GM12878 (cell line): Measurements from ENCODE around the gene TACR2. TPM values are rescaled to one million over a fixed set of nuclear protein-coding genes. Genes with fewer than 3 reads are reported as not detected.

ENCODE experiments used
- ASH2L ChIP-seq: fragments of 300-600, 200-600 bp; sonication (generic); IDR thresholded peaks from 2 replicates; pipeline ENCODE4 v1.6.1; 2017; ENCODE audit warnings: low read depth, mild to moderate bottlenecking, borderline replicate concordance
- EGR1 ChIP-seq, 2 experiments: IDR thresholded peaks; 1 replicate in 1 of 2; 2 replicates in 1 of 2; pipeline ENCODE4 v1.6.1; 2011 to 2012; ENCODE audit warnings: low read depth in 2 of 2, low read length in 2 of 2, borderline replicate concordance in 1 of 2, mild to moderate bottlenecking in 1 of 2, moderate library complexity in 1 of 2
- KAT2A ChIP-seq: conservative IDR thresholded peaks from 2 replicates; pipeline ENCODE4 v1.6.1; 2011; ENCODE audit warnings: low read depth, low read length; ENCODE audit not compliant: control insufficient read depth
- MTA3 ChIP-seq: IDR thresholded peaks from 2 replicates; pipeline ENCODE4 v1.6.1; 2012; ENCODE audit warnings: low read length, inconsistent platforms, borderline replicate concordance
- MXI1 ChIP-seq: fragments of 150-350 bp; IDR thresholded peaks from 2 replicates; pipeline ENCODE4 v1.6.1; 2011; ENCODE audit warnings: low read depth, mild to moderate bottlenecking, inconsistent platforms, low read length, improper control_type of control experiment
- NFIC ChIP-seq: IDR thresholded peaks from 2 replicates; pipeline ENCODE4 v1.6.1; 2012; ENCODE audit warnings: low read depth, mild to moderate bottlenecking, inconsistent platforms, low read length, moderate library complexity
- NR2C1 ChIP-seq: fragments of 450-650 bp; IDR thresholded peaks from 2 replicates; pipeline ENCODE4 v1.6.1; 2017; ENCODE audit warnings: antibody characterized with exemption, mild to moderate bottlenecking, moderate library complexity
- POLR2A ChIP-seq: IDR thresholded peaks from 2 replicates; pipeline ENCODE4 v1.6.1; 2011; ENCODE audit warnings: low read depth, mild to moderate bottlenecking, low read length
- POU2F2 ChIP-seq: IDR thresholded peaks from 3 replicates; pipeline ENCODE4 v1.6.1; 2011; ENCODE audit warnings: low read depth, mild to moderate bottlenecking, low read length, borderline replicate concordance
- SIN3A ChIP-seq: IDR thresholded peaks from 2 replicates; pipeline ENCODE4 v1.6.1; 2012; ENCODE audit warnings: low read depth, low read length, improper control_type of control experiment
- TARDBP ChIP-seq: IDR thresholded peaks from 2 replicates; pipeline ENCODE4 v1.6.1; 2016; ENCODE audit warnings: borderline replicate concordance
- ZZZ3 ChIP-seq: IDR thresholded peaks from 2 replicates; pipeline ENCODE4 v1.6.1; 2011; ENCODE audit warnings: low read depth; ENCODE audit not compliant: control insufficient read depth, insufficient read length
- polyA plus RNA-seq, 11 experiments: library from polyadenylated mRNA; depleted of rRNA in 4 of 11; unstranded in 6 of 11; stranded (reverse) in 5 of 11; fragments of >200 nt; fragmentation: Nextera tagmentation in 4 of 11; fragmentation: Illumina TruSeq in 1 of 11; extraction: Ambion mirVana in 4 of 11; extraction: Trizol in 1 of 11; gene quantifications; 1 replicate in 1 of 11; 2 replicates in 10 of 11; pipeline versions ENCODE4 v1.2.1 to v1.2.3, GENCODE V29; 2011 to 2016; ENCODE audit warnings: inconsistent platforms in 2 of 11, missing spikeins in 2 of 11, low read depth in 1 of 11
- total RNA-seq, 4 experiments: library from RNA; depleted of rRNA in 3 of 4; stranded (reverse); fragments of >200 nt in 3 of 4; fragmentation: Illumina TruSeq in 1 of 4; extraction: Trizol in 1 of 4; gene quantifications; 2 replicates each; pipeline versions ENCODE4 v1.2.1 to v1.2.3, GENCODE V29; 2013 to 2021
- TF ChIP-seq, protein P1 (sequence below): IDR thresholded peaks from 2 replicates; pipeline ENCODE4 v1.6.1; 2012; ENCODE audit warnings: low read depth, low read length, improper control_type of control experiment
- TF ChIP-seq, protein P2 (sequence below): IDR thresholded peaks from 2 replicates; pipeline ENCODE4 v1.6.1; 2011; ENCODE audit warnings: low read depth, low read length, improper control_type of control experiment, borderline replicate concordance
- TF ChIP-seq, protein P3 (sequence below): fragments of 450-650 bp; IDR thresholded peaks from 2 replicates; pipeline ENCODE4 v1.6.1; 2016; ENCODE audit warnings: mild to moderate bottlenecking, moderate library complexity, borderline replicate concordance

Gene TACR2
- total and polyA plus RNA-seq, 10 of the 15 experiments (the other 5 are each of a cell fraction or from before 2014, with no cell fraction given), result 0.11 TPM; not detected in 9

DNA sequence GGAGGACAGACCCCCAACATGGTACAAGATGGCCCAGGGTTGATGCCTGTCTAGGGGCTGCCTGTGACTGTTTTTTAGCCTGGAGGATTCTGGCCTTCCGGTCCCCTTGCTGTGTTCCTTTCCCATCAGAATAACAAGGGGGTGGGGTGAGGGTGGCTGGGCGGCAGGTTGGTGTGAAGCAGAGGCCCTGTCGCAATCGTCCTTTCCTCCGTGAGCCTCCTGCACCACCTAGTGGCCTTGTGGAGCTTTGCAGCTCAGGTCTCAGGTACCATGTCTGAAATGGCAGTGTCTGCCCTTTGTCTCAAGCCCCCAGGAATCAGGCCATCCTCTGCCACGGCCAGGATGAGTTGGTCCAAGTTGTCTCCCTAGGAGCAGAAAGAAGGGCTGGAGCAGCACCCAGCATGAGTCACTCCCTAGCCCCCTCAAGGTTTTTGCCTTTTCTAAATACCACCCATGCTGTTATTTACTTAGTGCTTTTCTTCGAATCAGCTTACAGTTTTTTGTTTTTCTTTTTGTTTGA, 24.2 kb downstream of the TACR2 start (continued):
- TF ChIP-seq, protein P1, sequence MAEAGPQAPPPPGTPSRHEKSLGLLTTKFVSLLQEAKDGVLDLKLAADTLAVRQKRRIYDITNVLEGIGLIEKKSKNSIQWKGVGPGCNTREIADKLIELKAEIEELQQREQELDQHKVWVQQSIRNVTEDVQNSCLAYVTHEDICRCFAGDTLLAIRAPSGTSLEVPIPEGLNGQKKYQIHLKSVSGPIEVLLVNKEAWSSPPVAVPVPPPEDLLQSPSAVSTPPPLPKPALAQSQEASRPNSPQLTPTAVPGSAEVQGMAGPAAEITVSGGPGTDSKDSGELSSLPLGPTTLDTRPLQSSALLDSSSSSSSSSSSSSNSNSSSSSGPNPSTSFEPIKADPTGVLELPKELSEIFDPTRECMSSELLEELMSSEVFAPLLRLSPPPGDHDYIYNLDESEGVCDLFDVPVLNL, result no peak
- no peak for TF ChIP-seq NR2C1
- 0 out of 3 replicates have a peak, but pooled peaks of 1 of the 2 experiments have one; percentile 3 for TF ChIP-seq EGR1 (IDR thresholded peaks at IDR 0.05; ENCODE audit: borderline replicate concordance in 1 of 2, low read depth in 2 of 2, low read length in 2 of 2)
- TF ChIP-seq TARDBP, result no peak
- TF ChIP-seq MTA3, result no peak
- TF ChIP-seq NFIC, result no peak
- TF ChIP-seq, protein P2, sequence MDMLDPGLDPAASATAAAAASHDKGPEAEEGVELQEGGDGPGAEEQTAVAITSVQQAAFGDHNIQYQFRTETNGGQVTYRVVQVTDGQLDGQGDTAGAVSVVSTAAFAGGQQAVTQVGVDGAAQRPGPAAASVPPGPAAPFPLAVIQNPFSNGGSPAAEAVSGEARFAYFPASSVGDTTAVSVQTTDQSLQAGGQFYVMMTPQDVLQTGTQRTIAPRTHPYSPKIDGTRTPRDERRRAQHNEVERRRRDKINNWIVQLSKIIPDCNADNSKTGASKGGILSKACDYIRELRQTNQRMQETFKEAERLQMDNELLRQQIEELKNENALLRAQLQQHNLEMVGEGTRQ, result no peak
- no peak for TF ChIP-seq ZZZ3
- no peak for TF ChIP-seq KAT2A
- no peak for TF ChIP-seq SIN3A
- 0 out of 3 replicates have a peak, but pooled peaks have one; percentile 47 for TF ChIP-seq POU2F2
- no peak for TF ChIP-seq POLR2A
- no peak; the same call in 1 of the 2 replicates for TF ChIP-seq MXI1
- TF ChIP-seq ASH2L, result no peak
- TF ChIP-seq, protein P3, sequence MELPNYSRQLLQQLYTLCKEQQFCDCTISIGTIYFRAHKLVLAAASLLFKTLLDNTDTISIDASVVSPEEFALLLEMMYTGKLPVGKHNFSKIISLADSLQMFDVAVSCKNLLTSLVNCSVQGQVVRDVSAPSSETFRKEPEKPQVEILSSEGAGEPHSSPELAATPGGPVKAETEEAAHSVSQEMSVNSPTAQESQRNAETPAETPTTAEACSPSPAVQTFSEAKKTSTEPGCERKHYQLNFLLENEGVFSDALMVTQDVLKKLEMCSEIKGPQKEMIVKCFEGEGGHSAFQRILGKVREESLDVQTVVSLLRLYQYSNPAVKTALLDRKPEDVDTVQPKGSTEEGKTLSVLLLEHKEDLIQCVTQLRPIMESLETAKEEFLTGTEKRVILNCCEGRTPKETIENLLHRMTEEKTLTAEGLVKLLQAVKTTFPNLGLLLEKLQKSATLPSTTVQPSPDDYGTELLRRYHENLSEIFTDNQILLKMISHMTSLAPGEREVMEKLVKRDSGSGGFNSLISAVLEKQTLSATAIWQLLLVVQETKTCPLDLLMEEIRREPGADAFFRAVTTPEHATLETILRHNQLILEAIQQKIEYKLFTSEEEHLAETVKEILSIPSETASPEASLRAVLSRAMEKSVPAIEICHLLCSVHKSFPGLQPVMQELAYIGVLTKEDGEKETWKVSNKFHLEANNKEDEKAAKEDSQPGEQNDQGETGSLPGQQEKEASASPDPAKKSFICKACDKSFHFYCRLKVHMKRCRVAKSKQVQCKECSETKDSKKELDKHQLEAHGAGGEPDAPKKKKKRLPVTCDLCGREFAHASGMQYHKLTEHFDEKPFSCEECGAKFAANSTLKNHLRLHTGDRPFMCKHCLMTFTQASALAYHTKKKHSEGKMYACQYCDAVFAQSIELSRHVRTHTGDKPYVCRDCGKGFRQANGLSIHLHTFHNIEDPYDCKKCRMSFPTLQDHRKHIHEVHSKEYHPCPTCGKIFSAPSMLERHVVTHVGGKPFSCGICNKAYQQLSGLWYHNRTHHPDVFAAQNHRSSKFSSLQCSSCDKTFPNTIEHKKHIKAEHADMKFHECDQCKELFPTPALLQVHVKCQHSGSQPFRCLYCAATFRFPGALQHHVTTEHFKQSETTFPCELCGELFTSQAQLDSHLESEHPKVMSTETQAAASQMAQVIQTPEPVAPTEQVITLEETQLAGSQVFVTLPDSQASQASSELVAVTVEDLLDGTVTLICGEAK, result no peak
